Gastroesophageal sphincter (tissue), 4 donors: ENCODE results near the gene OCA2. TPM values are rescaled to one million over a fixed set of nuclear protein-coding genes. Genes with fewer than 3 reads are reported as not detected.

Experiments used
- ATAC-seq: fragments of 150-250 bp; one replicate; pipeline ENCODE4 v1.9.1; 2016; ENCODE audit warnings: mild to moderate bottlenecking, moderate library complexity
- H3K27ac ChIP-seq, 4 donors: fragments of 200-600 bp; sonication (generic) in 3 of 4; 1 replicate in 3 of 4; 2 replicates in 1 of 4; pipeline ENCODE4 v1.5.1; 2016 to 2019
- H3K27me3 ChIP-seq: fragments of 200-600 bp; sonication (generic); one replicate; pipeline ENCODE4 v1.5.1; 2019
- H3K36me3 ChIP-seq, 2 donors: fragments of 200-600 bp; sonication (generic); one replicate each; pipeline ENCODE4 v1.5.1; 2019; ENCODE audit warnings: control low read depth in 1 of 2
- H3K4me1 ChIP-seq, 3 donors: fragments of 200-600 bp; sonication (generic); 1 replicate in 2 of 3; 2 replicates in 1 of 3; pipeline ENCODE4 v1.5.1; 2016 to 2019; ENCODE audit warnings: control low read depth in 2 of 3
- H3K4me3 ChIP-seq, 2 donors: fragments of 200-600 bp; sonication (generic); one replicate each; pipeline ENCODE4 v1.5.1; 2019; ENCODE audit warnings: mild to moderate bottlenecking in 1 of 2, moderate library complexity in 1 of 2
- H3K9me3 ChIP-seq, 3 donors: fragments of 200-600 bp; sonication (generic); one replicate each; pipeline ENCODE4 v1.5.1; 2017 to 2019; ENCODE audit warnings: control low read depth in 2 of 3
- CTCF ChIP-seq, 4 experiments: fragments of 200-600 bp in 2 of 4; fragments of 450-650 bp in 2 of 4; sonication (generic) in 1 of 4; IDR thresholded peaks; one replicate each; pipeline ENCODE4 v1.5.1; 2017 to 2019; ENCODE audit warnings: antibody characterized with exemption in 4 of 4, mild to moderate bottlenecking in 2 of 4, moderate library complexity in 2 of 4
- EP300 ChIP-seq: sonication (generic); formaldehyde crosslinking; IDR thresholded peaks from one replicate; pipeline ENCODE4 v1.6.1; 2017; ENCODE audit warnings: antibody characterized with exemption, mild to moderate bottlenecking
- POLR2A ChIP-seq, 2 donors: fragments of 450-650 bp; IDR thresholded peaks; one replicate each; pipeline ENCODE4 v1.6.1; 2017; ENCODE audit warnings: antibody characterized with exemption in 2 of 2, mild to moderate bottlenecking in 2 of 2, moderate library complexity in 1 of 2
- POLR2AphosphoS5 ChIP-seq: sonication (generic); formaldehyde crosslinking; IDR thresholded peaks from one replicate; pipeline ENCODE4 v1.6.1; 2017; ENCODE audit warnings: antibody characterized with exemption
- WGBS, 2 donors: methylation state at CpG; one replicate each; pipeline ENCODE4 v1.1.5; 2018; ENCODE audit warnings: low coverage in 1 of 2; 5-methylcytosine and 5-hydroxymethylcytosine counted together
- total RNA-seq, 4 donors: library from RNA; depleted of rRNA; stranded (reverse); fragments of >200 nt; gene quantifications; one replicate each; pipeline ENCODE4 v1.1.0, GENCODE V29; 2016

The OCA2 gene
- total RNA-seq, 4 donors from 2014 or later = 0.40 to 2.0 (median 1.1) TPM; not detected in 1

- H3K4me1 ChIP-seq = peaks cover 0 to 6% (median 0%) of the 10 kb centered on the region in 3 donors
- no peak overlapping the region for H3K4me3 ChIP-seq
- no peaks in the 10 kb centered on the region for H3K27me3 ChIP-seq
- no peak for TF ChIP-seq EP300
- TF ChIP-seq POLR2AphosphoS5 = no peak
- TF ChIP-seq POLR2A (IDR thresholded peaks at IDR 0.05) = no peak
- no peak overlapping the region for H3K27ac ChIP-seq
- no peak for ATAC-seq
- H3K36me3 ChIP-seq = peaks cover 0 to 73% of the 10 kb centered on the region in 2 donors
- no peaks in the 10 kb centered on the region for H3K9me3 ChIP-seq
Observed at GRCh38 chr15:28133281-28133680, 34.2 kb upstream of the OCA2 start.

- H3K36me3 ChIP-seq = peaks cover 0 to 74% of the 10 kb centered on the region in 2 donors
Observed at GRCh38 chr15:28132524-28133275, 33.6 kb upstream of the OCA2 start.

GRCh38 chr15:28131946-28132345, 32.8 kb upstream of the OCA2 start:
- Histone ChIP-seq H3K36me3 (peaks cover 0 to 79% of the 10 kb centered on the region in 2 donors), H3K4me3 (no peak overlapping the region), H3K27me3 (no peaks in the 10 kb centered on the region), H3K27ac (no peak overlapping the region), H3K9me3 (no peaks in the 10 kb centered on the region), H3K4me1 (peaks cover 0 to 6% (median 0%) of the 10 kb centered on the region in 3 donors)
- no peak for TF ChIP-seq EP300
- TF ChIP-seq POLR2A (IDR thresholded peaks at IDR 0.05) = no peak
- no peak for TF ChIP-seq POLR2AphosphoS5
- no peak for TF ChIP-seq CTCF (IDR thresholded peaks at IDR 0.05)
- ATAC-seq = no peak
- WGBS, 2 donors = 40% methylated on average over 2 of the region's 13 CpGs; no CpG with 5 or more reads in 1 of the 2 donors

More at GRCh38 chr15:28132524-28133275, 33.6 kb upstream of the OCA2 start:
- no peak for TF ChIP-seq EP300
- TF ChIP-seq POLR2A (IDR thresholded peaks at IDR 0.05) = no peak
- no peak for TF ChIP-seq POLR2AphosphoS5
- no peak for TF ChIP-seq CTCF (IDR thresholded peaks at IDR 0.05)
- H3K4me3 ChIP-seq = no peak overlapping the region
- no peaks in the 10 kb centered on the region for H3K27me3 ChIP-seq
- 57 to 74% methylated on average over 2 to 13 of the region's 21 CpGs for WGBS, 2 donors
- no peaks in the 10 kb centered on the region for H3K9me3 ChIP-seq
- peaks cover 0 to 6% (median 0%) of the 10 kb centered on the region in 3 donors for H3K4me1 ChIP-seq
- no peak for ATAC-seq
- H3K27ac ChIP-seq = no peak overlapping the region

GRCh38 chr15:28131400-28131799, 32.3 kb upstream of the OCA2 start:
- 80 to 100% methylated on average over 1 to 3 of the region's 13 CpGs for WGBS, 2 donors
- Histone ChIP-seq H3K36me3 (peaks cover 0 to 83% of the 10 kb centered on the region in 2 donors), H3K4me1 (peaks cover 0 to 6% (median 0%) of the 10 kb centered on the region in 3 donors), H3K9me3 (no peaks in the 10 kb centered on the region), H3K27ac (no peak overlapping the region), H3K4me3 (no peak overlapping the region), H3K27me3 (no peaks in the 10 kb centered on the region)
- TF ChIP-seq POLR2AphosphoS5 (no peak), CTCF (IDR thresholded peaks at IDR 0.05) (no peak), EP300 (no peak), POLR2A (IDR thresholded peaks at IDR 0.05) (no peak)
- no peak for ATAC-seq

GRCh38 chr15:28130651-28131050, 31.5 kb upstream of the OCA2 start:
- H3K36me3 ChIP-seq = peaks cover 0 to 84% of the 10 kb centered on the region in 2 donors
- WGBS, 2 donors = no CpG with 5 or more reads among the region's 7 CpGs
- TF ChIP-seq POLR2A (IDR thresholded peaks at IDR 0.05) (no peak), POLR2AphosphoS5 (no peak), EP300 (no peak), CTCF (IDR thresholded peaks at IDR 0.05) (no peak)

More at GRCh38 chr15:28130651-28131050, 31.5 kb upstream of the OCA2 start:
- Histone ChIP-seq H3K9me3 (no peaks in the 10 kb centered on the region), H3K27me3 (no peaks in the 10 kb centered on the region), H3K4me1 (peaks cover 0 to 6% (median 0%) of the 10 kb centered on the region in 3 donors), H3K27ac (no peak overlapping the region), H3K4me3 (no peak overlapping the region)
- no peak for ATAC-seq
